NK-92 (cell line): ENCODE measurements around the gene THEM4.

Experiments used
- DNase-seq: peaks from one replicate; lab custom pipeline; 2025; ENCODE audit not compliant: unreplicated experiment; lab: John Stamatoyannopoulos, UW

THEM4 gene

GRCh38 chr1:151909167-151910149 lies at the start of gene THEM4:
Gene THEM4, minus strand, starts transcription at chr1:151909511. Its CDS starts 53 bp downstream, at chr1:151909458.
- DNase-seq, result no peak

GRCh38 chr1:151958959-151959358 lies 49.6 kb upstream of the THEM4 start:
- DNase-seq, result no peak

DNA sequence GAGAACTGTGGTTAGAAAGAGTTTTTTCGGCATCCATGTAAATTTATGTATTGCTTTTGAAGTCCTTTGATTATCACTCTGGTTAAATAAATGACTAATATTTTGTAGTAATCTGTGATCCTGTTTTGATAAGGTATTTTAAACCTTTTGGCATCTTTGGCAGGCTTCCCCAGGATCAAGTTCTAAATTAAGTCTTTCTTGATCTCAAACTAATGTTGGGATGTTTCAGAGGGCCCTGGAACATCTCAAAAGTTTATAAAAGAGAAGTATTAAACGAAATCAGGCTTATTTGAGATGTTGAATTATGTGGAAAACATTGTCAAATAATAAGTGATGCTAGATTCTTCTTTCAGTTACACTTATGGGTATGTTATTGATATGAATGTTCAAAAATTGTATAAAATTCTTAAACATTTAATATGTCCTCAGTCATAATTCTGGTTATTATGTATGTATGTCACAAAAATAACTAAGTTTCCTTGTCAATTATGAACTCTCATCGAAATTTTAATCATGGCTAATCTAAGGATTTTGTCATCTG lies 47.7 kb upstream of the THEM4 start:
- no peak for DNase-seq

DNA sequence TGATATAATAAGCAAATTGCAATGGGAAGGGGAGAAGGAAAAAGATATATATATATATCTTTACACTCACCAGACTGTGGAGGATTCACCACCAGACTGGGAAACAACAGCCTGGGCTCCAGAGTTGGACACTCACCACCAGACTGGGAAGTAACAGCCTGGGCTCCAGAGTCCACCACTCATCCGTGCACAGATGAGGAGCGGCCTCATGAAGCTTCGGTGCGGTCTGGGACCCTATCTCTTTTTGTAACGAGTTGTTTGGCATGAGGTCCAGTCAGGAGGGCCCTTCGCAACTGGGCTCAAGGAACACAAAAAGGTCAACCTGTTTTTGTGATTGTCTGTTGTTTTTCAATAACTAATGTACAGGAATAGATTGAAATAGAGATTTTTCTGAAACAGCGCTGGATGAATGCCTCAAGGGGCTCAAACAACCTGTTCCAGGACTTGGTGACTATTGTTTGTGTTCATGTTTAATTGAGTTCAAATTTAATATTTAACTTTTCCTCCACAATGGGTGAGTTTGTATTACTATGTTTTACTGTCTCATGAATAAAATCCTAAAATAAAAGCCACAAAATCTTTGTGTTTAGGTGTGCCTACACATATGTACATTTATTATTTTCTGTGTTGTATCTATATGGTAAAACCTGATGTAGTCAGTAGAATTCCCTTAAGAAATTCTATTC lies 44.2 kb upstream of the THEM4 start:
- no peak for DNase-seq

- no peak for DNase-seq
These were observed 43.5 kb upstream of the THEM4 start for GRCh38 chr1:151952811-151953210.

DNA sequence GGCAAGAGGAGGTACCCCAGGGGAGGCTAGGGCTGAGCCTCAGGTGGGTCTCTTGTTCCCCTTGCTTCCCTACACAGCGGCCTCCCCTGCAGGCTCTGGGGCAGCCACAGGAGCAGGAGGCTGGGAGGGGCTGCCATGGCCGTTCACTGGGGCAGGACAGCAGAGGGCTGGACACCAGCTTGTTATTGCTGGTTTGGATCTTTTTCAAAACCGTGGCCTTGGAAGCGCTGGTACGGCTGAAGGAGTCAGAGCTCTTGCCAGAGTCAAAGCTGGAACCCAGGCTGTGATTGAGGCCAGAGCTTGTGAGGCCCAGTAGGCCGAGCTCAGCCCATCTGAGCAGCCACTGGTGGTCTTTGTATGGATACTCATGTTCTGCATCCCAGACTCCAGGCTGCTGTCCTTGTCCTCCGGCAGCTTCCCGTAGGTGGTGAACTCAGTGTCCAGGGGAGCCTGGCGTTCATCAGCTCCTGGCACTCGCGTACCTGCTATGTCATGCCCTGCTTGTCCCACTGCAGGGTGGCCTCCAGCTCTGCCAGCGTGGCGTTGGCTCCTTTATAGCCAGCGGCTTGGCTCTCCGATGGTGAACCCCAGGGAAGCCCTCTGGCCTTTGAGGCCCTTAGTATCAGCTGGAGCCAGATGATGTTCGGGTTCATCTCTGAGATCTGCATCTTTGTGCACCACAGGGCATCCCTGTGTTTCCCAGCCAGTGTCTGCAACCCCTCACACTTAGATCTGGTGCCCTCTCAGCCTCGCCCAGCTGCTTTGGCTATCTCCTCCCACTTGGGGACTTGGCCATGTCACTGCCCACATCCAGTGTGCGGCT lies 40.3 kb upstream of the THEM4 start:
- DNase-seq, result no peak

GRCh38 chr1:151948506-151948905 lies 39.2 kb upstream of the THEM4 start:
- DNase-seq, result no peak

- no peak for DNase-seq
These were observed 37.8 kb upstream of the THEM4 start for GRCh38 chr1:151947140-151947539.

DNA sequence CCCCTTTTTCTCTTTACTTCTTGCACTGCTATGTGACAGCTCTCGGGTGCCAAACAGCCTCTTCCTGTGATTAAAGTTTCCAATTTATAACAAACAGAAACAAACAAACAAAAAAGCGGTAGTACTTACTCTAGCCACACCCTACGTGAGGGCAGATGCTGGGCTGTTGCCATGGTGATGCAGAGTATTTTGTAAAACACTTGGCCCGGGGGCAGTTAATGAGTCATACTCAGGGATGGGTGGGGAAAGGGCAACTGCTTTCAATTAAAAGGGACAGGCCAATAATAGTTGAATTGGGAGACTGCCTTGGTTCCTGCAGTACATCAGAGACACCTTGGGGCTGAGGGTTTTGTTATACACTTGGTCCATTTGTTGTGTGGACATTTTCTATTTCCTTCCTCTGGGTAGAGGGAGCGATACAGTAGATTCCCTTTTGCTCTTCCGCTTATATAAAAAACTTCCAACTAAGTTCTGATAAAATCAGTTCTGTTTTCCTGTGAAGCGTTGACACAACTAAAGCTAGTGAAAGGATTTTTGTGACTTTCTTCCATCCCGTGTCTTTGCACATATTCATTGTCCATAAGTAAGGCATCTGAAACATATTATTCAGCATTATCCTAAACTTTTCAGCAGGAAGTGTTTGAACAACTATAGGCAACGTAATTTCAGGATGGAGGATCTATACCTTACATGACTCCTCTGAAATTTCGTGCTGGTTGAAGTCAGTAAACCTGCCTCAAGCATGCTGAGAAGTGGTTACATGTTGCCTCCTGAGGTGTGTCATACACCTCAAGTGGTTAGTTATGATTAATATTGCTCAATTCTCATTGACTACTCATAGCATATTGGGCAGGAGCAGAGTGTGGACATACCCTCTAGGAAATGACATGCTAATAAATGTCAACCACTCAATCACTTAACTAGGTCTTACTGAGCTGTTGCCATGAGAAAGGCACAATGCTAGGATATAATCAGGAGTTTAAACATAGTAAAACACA lies 36.7 kb upstream of the THEM4 start:
- DNase-seq, result peak; percentile 7

DNA sequence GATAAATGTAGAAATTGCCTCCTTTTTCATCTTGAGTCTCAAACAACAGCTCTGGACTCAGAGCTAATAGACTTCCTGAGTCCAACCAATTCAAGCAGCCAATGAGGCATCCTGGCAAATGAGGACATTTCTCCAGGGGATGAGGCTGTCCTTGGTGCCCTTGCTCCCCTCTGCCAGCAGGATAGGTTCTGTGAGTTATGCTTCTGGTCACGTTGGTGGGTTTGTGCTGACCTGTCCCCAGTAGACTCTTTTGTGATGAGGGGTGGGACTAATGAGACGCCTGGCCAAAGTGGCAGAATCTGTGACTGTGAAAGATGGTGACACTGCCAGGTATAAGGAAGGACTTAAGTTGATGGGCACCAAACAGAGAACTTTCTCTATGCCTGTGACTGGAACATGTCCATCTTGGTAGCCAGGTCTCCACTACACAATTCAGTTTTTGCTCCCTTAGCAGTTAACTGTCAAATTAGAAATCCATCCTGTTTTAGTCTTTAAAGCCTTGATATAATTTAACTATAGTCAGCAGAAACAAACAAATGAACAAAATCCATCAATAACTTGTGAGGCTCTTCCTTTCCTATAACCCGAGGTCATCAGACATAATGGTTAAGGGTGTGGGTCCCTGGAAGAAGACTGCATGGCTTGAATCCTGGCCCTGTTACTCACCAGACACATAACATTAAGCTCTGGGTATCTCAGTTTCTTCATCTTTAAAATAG lies 35.7 kb upstream of the THEM4 start:
- DNase-seq, result no peak

GRCh38 chr1:151944126-151944856 lies 35.0 kb upstream of the THEM4 start:
- no peak for DNase-seq

DNA sequence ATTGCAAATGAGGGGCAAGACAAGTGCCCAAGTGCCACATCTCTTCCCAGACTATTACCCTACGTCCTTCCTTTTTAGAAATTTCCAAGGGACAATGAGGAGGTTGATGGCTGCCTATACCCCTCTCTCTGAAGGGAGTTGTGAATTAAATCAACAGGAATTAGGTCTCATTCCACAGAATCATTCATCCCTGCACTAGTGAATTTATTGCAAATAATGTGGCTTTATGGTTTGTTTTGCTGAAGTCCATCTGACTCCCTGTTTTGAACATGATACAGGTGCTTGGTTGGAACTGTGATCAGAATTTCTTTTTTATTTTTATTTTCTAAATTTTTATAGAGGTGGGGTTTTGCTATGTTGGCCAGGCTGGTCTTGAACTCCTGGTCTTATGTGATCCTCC lies 34.3 kb upstream of the THEM4 start:
- no peak for DNase-seq

- DNase-seq, result no peak
These were observed 33.6 kb upstream of the THEM4 start for GRCh38 chr1:151942882-151943281.

DNA sequence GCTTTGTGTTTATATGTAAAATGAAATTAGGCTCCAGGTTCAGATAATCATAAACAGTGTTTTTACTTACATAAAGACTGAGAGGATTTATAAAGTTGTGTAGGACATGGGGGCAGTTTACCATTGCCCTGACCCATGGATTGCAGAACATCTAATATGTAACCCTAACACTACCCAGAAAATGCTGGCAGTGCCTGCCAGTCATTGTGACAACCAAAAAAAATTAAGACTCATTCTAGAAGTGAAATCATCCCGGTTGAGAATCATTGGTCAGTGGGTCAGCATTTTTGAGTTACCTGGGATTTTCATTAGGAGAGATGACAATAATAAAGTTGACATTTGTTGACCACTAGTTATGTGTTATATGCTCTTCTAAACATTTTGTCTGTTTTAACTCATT lies 31.2 kb upstream of the THEM4 start:
- DNase-seq, result no peak

- no peak for DNase-seq
These were observed 30.5 kb upstream of the THEM4 start for GRCh38 chr1:151939779-151940178.

GRCh38 chr1:151939141-151939540 lies 29.8 kb upstream of the THEM4 start:
- DNase-seq, result no peak

DNA sequence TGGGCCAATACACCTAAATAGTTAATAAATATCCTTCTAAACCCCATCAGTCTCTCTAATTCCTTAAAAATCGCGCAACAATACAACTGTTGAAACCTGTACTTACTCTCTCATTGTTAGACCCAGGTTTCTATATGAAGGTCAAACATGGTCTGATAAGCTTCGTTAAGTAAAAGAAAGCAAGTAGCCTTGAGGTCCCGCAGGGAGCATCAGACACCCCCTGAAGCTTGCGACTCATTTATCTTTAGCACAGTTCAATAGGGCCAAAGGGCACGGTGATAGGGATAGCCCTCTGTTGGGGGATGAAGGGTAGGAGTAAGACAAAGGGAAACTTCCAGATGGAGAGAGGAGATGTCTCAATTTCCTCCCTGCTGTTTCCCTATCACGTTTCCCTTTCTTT lies 27.3 kb upstream of the THEM4 start:
- DNase-seq, result no peak

DNA sequence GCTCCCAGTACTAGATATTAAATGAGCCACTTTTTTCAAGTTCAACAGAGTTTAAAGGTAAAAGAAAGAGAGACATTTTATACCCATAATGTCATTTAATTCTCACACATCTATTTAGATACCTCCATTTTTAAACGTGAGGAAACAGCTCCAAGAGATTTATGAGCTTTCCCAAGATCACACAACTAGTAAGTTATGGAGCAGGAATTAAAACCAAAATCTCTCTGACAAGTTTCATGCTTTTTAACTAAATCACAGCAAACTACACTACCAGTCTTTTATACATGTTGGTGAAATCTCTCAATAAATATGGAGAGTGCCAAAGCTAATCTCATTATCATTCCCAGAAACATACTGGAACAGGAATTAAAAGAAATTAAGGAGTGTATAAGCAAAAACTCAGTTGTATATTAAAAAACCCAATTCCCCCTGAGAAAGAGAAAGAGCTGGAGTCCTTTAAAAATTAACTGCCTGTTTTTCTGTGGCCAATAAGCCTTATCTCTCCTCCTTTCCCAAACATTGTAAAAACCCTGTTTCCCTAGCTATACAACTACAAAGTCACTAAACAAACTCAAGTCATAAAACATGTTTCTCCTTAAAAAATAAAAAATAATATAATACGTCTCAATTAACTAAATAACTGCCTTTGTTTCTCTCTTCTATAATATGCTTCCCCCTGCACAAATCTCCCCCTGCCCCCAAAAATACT lies 26.7 kb upstream of the THEM4 start:
- no peak for DNase-seq
